H1 (cell line): ENCODE results near the gene ZNF516. TPM values are rescaled to one million over a fixed set of nuclear protein-coding genes. Genes with fewer than 3 reads are reported as not detected.
A peak's percentile ranks its signal among the peaks of the same experiment; 100 is the strongest.

ENCODE experiments used
- CTCF ChIA-PET: fragments of 300-600 bp; sonication (Branson Sonifier 250); formaldehyde crosslinking; loops from one replicate; lab custom pipeline; 2021; ENCODE audit not compliant: partially characterized antibody; lab: Charles Lee
- POLR2A ChIA-PET: fragments of 300-600 bp; sonication (Branson Sonifier 250); formaldehyde crosslinking; loops from one replicate; lab custom pipeline; 2021; ENCODE audit warnings: inconsistent platforms; ENCODE audit not compliant: partially characterized antibody; lab: Charles Lee
- DNase-seq, 2 experiments: peaks; one replicate each; pipeline versions ENCODE4 v3.0.0 to v3.0.0-alpha.2; 2010 to 2022; ENCODE audit warnings: low spot score in 2 of 2, low read depth in 1 of 2, mixed read lengths in 1 of 2
- FAIRE-seq: peaks from 2 replicates; lab custom pipeline; 2011; peaks lifted over from hg19 to GRCh38; lab: Jason Lieb, UNC
- H2AFZ ChIP-seq: 2 replicates; pipeline ENCODE4 v1.8.1; 2012; ENCODE audit warnings: low read length, inconsistent platforms
- H2AK5ac ChIP-seq: 2 replicates; pipeline ENCODE4 v1.6.1; 2013; ENCODE audit warnings: low read depth, low read length
- H2BK120ac ChIP-seq: replicated peaks from 2 replicates; pipeline ENCODE3; 2013; ENCODE audit warnings: low read depth, low read length, inconsistent platforms
- H2BK12ac ChIP-seq: 2 replicates; pipeline ENCODE4 v1.6.1; 2013; ENCODE audit warnings: low read depth, low read length
- H2BK15ac ChIP-seq: 2 replicates; pipeline ENCODE4 v1.6.1; 2013; ENCODE audit warnings: low read length
- H2BK20ac ChIP-seq: 2 replicates; pipeline ENCODE4 v1.6.1; 2013; ENCODE audit warnings: low read length
- H2BK5ac ChIP-seq: 2 replicates; pipeline ENCODE4 v1.6.1; 2013; ENCODE audit warnings: low read depth, low read length
- H3K14ac ChIP-seq: 2 replicates; pipeline ENCODE4 v1.6.1; 2013; ENCODE audit warnings: inconsistent platforms; ENCODE audit not compliant: insufficient read length
- H3K18ac ChIP-seq: 2 replicates; pipeline ENCODE4 v1.6.1; 2013; ENCODE audit warnings: low read length; ENCODE audit errors: extremely low read depth
- H3K23ac ChIP-seq: 2 replicates; pipeline ENCODE4 v1.6.1; 2013; ENCODE audit warnings: inconsistent platforms; ENCODE audit not compliant: insufficient read length
- H3K23me2 ChIP-seq: 2 replicates; pipeline ENCODE4 v1.6.1; 2013; ENCODE audit warnings: low read depth, low read length
- H3K27ac ChIP-seq: 2 replicates; pipeline ENCODE4 v1.6.1; 2011; ENCODE audit warnings: low read depth, low read length, inconsistent platforms
- H3K27me3 ChIP-seq, 4 experiments: replicated peaks in 1 of 4; 1 replicate in 1 of 4; 2 replicates in 3 of 4; pipeline versions ENCODE4 v1.6.1 to v1.8.1; 2011 to 2013; ENCODE audit warnings: low read length in 3 of 4, mild to moderate bottlenecking in 3 of 4, inconsistent platforms in 2 of 4, mixed read lengths in 2 of 4, moderate library complexity in 1 of 4; ENCODE audit not compliant: control insufficient read depth in 3 of 4, insufficient read depth in 3 of 4; ENCODE audit errors: extremely low read depth in 1 of 4
- H3K36me3 ChIP-seq, 4 experiments: 2 replicates each; pipeline versions ENCODE4 v1.6.1 to v1.8.1; 2011 to 2013; ENCODE audit warnings: mild to moderate bottlenecking in 4 of 4, low read length in 3 of 4, moderate library complexity in 2 of 4, control low read depth in 1 of 4, inconsistent platforms in 1 of 4; ENCODE audit not compliant: insufficient read depth in 4 of 4, control insufficient read depth in 2 of 4
- H3K4ac ChIP-seq: replicated peaks from 2 replicates; pipeline ENCODE3; 2013; ENCODE audit warnings: low read length, low read depth, mixed read lengths, inconsistent platforms; ENCODE audit not compliant: insufficient read length
- H3K4me1 ChIP-seq, 4 experiments: replicated peaks in 1 of 4; 1 replicate in 1 of 4; 2 replicates in 3 of 4; pipeline versions ENCODE4 v1.6.1 to v1.8.1; 2011 to 2013; ENCODE audit warnings: low read length in 3 of 4, inconsistent platforms in 2 of 4, mixed read lengths in 1 of 4; ENCODE audit not compliant: insufficient read depth in 4 of 4, control insufficient read depth in 3 of 4
- H3K4me2 ChIP-seq, 2 experiments: 2 replicates each; pipeline versions ENCODE4 v1.6.1 to v1.8.1; 2011 to 2013; ENCODE audit warnings: low read depth in 2 of 2, low read length in 2 of 2, control low read depth in 1 of 2, inconsistent platforms in 1 of 2, mild to moderate bottlenecking in 1 of 2; ENCODE audit not compliant: insufficient read depth in 1 of 2
- H3K4me3 ChIP-seq, 4 experiments: fragments of 200-600, 300-600 bp in 1 of 4; sonication (generic), shearing (Covaris generic), sonication (Bioruptor Twin) in 1 of 4; 2 replicates each; pipeline versions ENCODE4 v1.5.1 to v1.8.1; 2011 to 2016; ENCODE audit warnings: low read length in 4 of 4, low read depth in 3 of 4, control low read depth in 2 of 4, inconsistent platforms in 2 of 4, mild to moderate bottlenecking in 2 of 4, mixed read lengths in 1 of 4, moderate library complexity in 1 of 4; ENCODE audit not compliant: insufficient read depth in 2 of 4; ENCODE audit errors: extremely low read depth in 1 of 4
- H3K56ac ChIP-seq: replicated peaks from 2 replicates; pipeline ENCODE3; 2013; ENCODE audit warnings: low read depth, mild to moderate bottlenecking, mixed read lengths, low read length, inconsistent platforms; ENCODE audit not compliant: insufficient read length
- H3K79me1 ChIP-seq: 2 replicates; pipeline ENCODE4 v1.6.1; 2013; ENCODE audit warnings: low read depth, low read length, control low read depth
- H3K79me2 ChIP-seq, 2 experiments: 2 replicates each; pipeline versions ENCODE4 v1.6.1 to v1.8.1; 2012 to 2013; ENCODE audit warnings: low read length in 2 of 2, mild to moderate bottlenecking in 2 of 2, inconsistent platforms in 1 of 2; ENCODE audit not compliant: insufficient read depth in 2 of 2, control insufficient read depth in 1 of 2
- H3K9ac ChIP-seq, 4 experiments: replicated peaks in 1 of 4; 1 replicate in 1 of 4; 2 replicates in 3 of 4; pipeline versions ENCODE4 v1.6.1 to v1.8.1; 2011 to 2013; ENCODE audit warnings: low read depth in 3 of 4, low read length in 3 of 4, control low read depth in 2 of 4, mild to moderate bottlenecking in 2 of 4, moderate library complexity in 2 of 4, inconsistent platforms in 1 of 4; ENCODE audit errors: extremely low read depth in 1 of 4
- H3K9me3 ChIP-seq, 2 experiments: 2 replicates each; pipeline versions ENCODE4 v1.6.1 to v1.8.1; 2012 to 2013; ENCODE audit warnings: mild to moderate bottlenecking in 2 of 2, moderate library complexity in 2 of 2, control low read depth in 1 of 2, inconsistent platforms in 1 of 2, low read depth in 1 of 2, low read length in 1 of 2, mixed read lengths in 1 of 2; ENCODE audit not compliant: insufficient read depth in 2 of 2
- H4K20me1 ChIP-seq, 2 experiments: replicated peaks in 1 of 2; 2 replicates each; pipeline versions ENCODE3 to v1.8.1; 2011 to 2013; ENCODE audit warnings: inconsistent platforms in 2 of 2, low read length in 2 of 2, mild to moderate bottlenecking in 1 of 2; ENCODE audit not compliant: insufficient read depth in 2 of 2, control insufficient read depth in 1 of 2
- H4K5ac ChIP-seq: 2 replicates; pipeline ENCODE4 v1.6.1; 2013; ENCODE audit warnings: low read length, low read depth, mixed read lengths, inconsistent platforms; ENCODE audit not compliant: insufficient read length
- H4K8ac ChIP-seq: 2 replicates; pipeline ENCODE4 v1.8.0; 2013; ENCODE audit warnings: mild to moderate bottlenecking, moderate library complexity, low read length, inconsistent platforms; ENCODE audit not compliant: insufficient read depth; ENCODE audit errors: extremely low read depth
- H4K91ac ChIP-seq: replicated peaks from 2 replicates; pipeline ENCODE3; 2013; ENCODE audit warnings: low read length, mixed read lengths, inconsistent platforms; ENCODE audit not compliant: insufficient read length
- WGBS, 2 experiments: shearing (Covaris generic) in 1 of 2; methylation state at CpG; one replicate each; pipeline versions ENCODE4 v1.1.6 to v1.1.7; 2013 to 2015; ENCODE audit warnings: low lambda C conversion rate in 2 of 2, mixed read lengths in 2 of 2, inconsistent platforms in 1 of 2, low coverage in 1 of 2, missing lambda C conversion rate in 1 of 2; ENCODE audit not compliant: insufficient replicate concordance in 2 of 2, insufficient coverage in 1 of 2, insufficient read length in 1 of 2; ENCODE audit errors: extremely low coverage in 1 of 2, missing lambda C conversion rate in 1 of 2; 5-methylcytosine and 5-hydroxymethylcytosine counted together
- polyA plus RNA-seq, 7 experiments: library from polyadenylated mRNA; depleted of rRNA in 3 of 7; stranded (reverse) in 5 of 7; unstranded in 2 of 7; fragments of >200 nt in 5 of 7; fragments of 200-250 nt in 2 of 7; gene quantifications; 1 replicate in 5 of 7; 2 replicates in 1 of 7; 4 replicates in 1 of 7; pipeline versions ENCODE4 v1.2.1 to v1.2.3, GENCODE V29; 2011 to 2013; ENCODE audit warnings: missing spikeins in 2 of 7, mixed read lengths in 2 of 7
- total RNA-seq: library from RNA; stranded (reverse); fragmentation: NEBNext Ultra II Directional; extraction: Animal tissue kit (Norgen Biotek cat#: 25700); gene quantifications from 2 replicates; pipeline ENCODE4 v1.2.1, GENCODE V29; 2021

Gene ZNF516
- total and polyA plus RNA-seq, 2 of the 8 experiments (the other 6 are each of a cell fraction or from before 2014, with no cell fraction given) = 7.3 to 17.0 TPM

DNA sequence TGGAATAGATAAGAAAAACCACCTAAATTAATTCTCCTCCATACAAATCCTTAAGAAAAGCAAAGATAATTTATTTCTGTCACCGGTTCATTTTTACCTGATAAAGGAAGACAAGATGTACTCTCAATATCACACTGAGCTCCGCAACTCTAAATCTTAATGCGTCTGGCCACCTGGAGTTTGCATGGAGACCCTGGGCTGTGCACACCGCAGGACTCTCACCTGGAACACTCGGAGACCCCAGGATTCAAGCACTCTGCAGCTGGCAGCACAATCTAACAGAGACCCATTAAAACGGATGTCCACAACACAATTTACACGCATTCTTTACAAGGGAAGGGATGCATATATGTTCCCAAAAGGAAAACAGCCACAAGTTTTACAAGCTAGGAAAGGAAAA is 72.2 kb downstream of the ZNF516 start:
- no peak overlapping the region for H3K4me3 ChIP-seq
- no peak overlapping the region for H2AFZ ChIP-seq
- no peak overlapping the region for H3K4me2 ChIP-seq
- H2AK5ac ChIP-seq = no peak overlapping the region
- no peaks in the 10 kb centered on the region for H3K9me3 ChIP-seq
- no peak overlapping the region for H3K9ac ChIP-seq
- peaks cover 0 to 22% (median 7%) of the 10 kb centered on the region in 4 experiments; a peak in 4 of 7 replicates for H3K4me1 ChIP-seq
- no peak overlapping the region for H3K18ac ChIP-seq
- no peak overlapping the region for H2BK120ac ChIP-seq
- FAIRE-seq = no peak
- peaks cover 5% of the 10 kb centered on the region for H3K79me1 ChIP-seq
- POLR2A ChIA-PET = no interaction called here
- no peak overlapping the region for H4K5ac ChIP-seq
- peaks cover 0 to 4% (median 0%) of the 10 kb centered on the region in 4 experiments; a peak in 1 of 8 replicates for H3K36me3 ChIP-seq
- H3K4ac ChIP-seq = no peak overlapping the region
- H3K14ac ChIP-seq = no peak overlapping the region
- no peak overlapping the region for H2BK15ac ChIP-seq
- no peak overlapping the region for H2BK12ac ChIP-seq
- no peaks in the 10 kb centered on the region; a peak in 1 of 7 replicates for H3K27me3 ChIP-seq
- H4K8ac ChIP-seq = no peak overlapping the region
- H2BK5ac ChIP-seq = no peak overlapping the region
- 85% methylated on average over 7 of the region's 7 CpGs; no CpG with 5 or more reads in 1 of the 2 experiments for WGBS, 2 experiments
- DNase-seq = peak in 1 of 2 experiments; percentile 24
- H3K79me2 ChIP-seq = peaks cover 6 to 17% of the 10 kb centered on the region in 2 experiments
- H3K56ac ChIP-seq = no peak overlapping the region
- CTCF ChIA-PET = interaction anchor here (1.1 to 4.4 kb wide), 4 partner anchors 15 to 287 kb away, joined by 3 to 21 read pairs (median 8); no protein-coding TSS in a partner anchor
- no peak overlapping the region for H3K27ac ChIP-seq
- no peak overlapping the region for H2BK20ac ChIP-seq
- H4K20me1 ChIP-seq = peaks cover 5 to 6% of the 10 kb centered on the region in 2 experiments
- no peak overlapping the region for H4K91ac ChIP-seq
- H3K23ac ChIP-seq = no peak overlapping the region
- peaks cover 4% of the 10 kb centered on the region; the same call in 1 of the 2 replicates for H3K23me2 ChIP-seq
